LNCaP clone FGC (cell line): Measurements from ENCODE around the gene CCNF.
A peak's percentile ranks its signal among the peaks of the same experiment; 100 is the strongest.

Experiments
- DNase-seq: peaks from one replicate; pipeline ENCODE4 v3.0.0-alpha.2; 2011; ENCODE audit warnings: low read depth
- H3K4me3 ChIP-seq: 2 replicates; pipeline ENCODE4 v1.5.1; 2011; ENCODE audit warnings: mild to moderate bottlenecking, low read depth, low read length, control low read depth
- CTCF ChIP-seq: IDR thresholded peaks from 2 replicates; pipeline ENCODE4 v1.5.1; 2012; ENCODE audit warnings: mild to moderate bottlenecking; ENCODE audit not compliant: control insufficient read depth, insufficient read depth; ENCODE audit errors: extremely low read depth

The CCNF gene

DNA sequence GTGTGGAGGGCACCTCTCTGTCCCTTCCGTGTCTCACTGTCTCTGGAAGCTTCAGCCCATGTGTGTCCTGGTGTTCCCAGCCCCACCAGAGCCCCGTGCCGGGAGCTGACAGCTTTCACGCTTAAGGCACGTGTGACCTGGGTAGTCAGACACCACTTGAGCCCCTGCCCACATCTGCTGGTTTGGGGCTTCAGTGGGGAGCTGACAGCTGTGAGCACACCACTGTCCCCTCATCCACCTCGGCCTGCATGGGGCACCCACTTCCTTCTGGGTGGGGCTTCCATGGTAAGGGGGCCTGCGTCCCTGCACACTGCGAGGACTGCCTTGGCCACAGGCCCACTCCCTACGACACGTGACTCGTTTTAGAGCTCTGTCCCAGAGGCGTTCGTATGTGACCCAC, 28.0 kb downstream of the CCNF start:
- DNase-seq = no peak
- H3K4me3 ChIP-seq = no peak overlapping the region
- no peak for TF ChIP-seq CTCF

- H3K4me3 ChIP-seq = no peak overlapping the region
- TF ChIP-seq CTCF = no peak
- DNase-seq = no peak
Observed at GRCh38 chr16:2457946-2458345, 28.7 kb downstream of the CCNF start.

DNA sequence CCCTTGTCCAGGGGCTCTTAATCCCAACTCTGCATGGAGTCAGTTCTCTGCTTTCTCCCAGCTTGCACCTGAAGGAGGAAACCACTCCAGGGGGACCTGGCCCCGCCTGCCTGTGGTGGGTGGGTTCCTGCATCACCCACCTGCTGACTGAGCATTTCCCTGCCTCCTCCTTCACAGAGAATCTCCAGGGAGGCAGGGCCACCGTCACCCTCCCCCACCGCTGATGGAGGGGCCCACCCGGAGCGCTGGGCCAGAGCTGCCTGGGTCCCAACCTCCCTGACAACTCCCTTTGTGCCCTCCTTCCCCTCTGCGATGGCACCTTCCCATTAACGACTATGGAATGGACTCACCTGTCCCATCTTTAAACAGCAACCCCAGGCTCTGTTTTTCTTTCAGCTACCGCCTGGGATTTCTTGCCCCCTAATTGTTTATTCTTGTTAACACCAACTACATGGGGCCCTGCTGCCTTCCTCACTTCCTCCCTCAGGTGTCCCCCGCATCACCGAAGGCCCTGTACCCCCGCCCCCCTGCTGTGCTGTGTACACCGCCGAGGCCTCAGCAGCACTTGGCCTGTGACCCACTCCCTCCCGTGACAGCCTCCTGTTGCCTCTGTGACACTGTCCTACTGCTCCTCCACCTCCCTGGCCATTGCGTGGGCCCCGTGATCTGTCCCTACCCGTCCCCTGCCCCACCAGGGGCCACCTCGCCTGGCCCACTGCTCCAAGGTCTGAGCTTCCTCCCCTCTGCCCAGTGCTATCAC, 29.8 kb downstream of the CCNF start:
- H3K4me3 ChIP-seq = peak overlapping the region; percentile 74
- no peak for DNase-seq
- no peak for TF ChIP-seq CTCF

- H3K4me3 ChIP-seq = peak within 1 kb of the TSS; percentile 74
- DNase-seq = peak; percentile 74
- TF ChIP-seq CTCF = no peak
Observed at GRCh38 chr16:2459647-2460390, 30.6 kb downstream of the CCNF start, which contains the start of gene TEDC2. TEDC2 (plus strand) TSS chr16:2460109; CDS start chr16:2460145, 36 bp downstream.

- H3K4me3 ChIP-seq = peak overlapping the region; percentile 74
- no peak for TF ChIP-seq CTCF
- DNase-seq = no peak
Observed at GRCh38 chr16:2460391-2460713, 31.1 kb downstream of the CCNF start.

DNA sequence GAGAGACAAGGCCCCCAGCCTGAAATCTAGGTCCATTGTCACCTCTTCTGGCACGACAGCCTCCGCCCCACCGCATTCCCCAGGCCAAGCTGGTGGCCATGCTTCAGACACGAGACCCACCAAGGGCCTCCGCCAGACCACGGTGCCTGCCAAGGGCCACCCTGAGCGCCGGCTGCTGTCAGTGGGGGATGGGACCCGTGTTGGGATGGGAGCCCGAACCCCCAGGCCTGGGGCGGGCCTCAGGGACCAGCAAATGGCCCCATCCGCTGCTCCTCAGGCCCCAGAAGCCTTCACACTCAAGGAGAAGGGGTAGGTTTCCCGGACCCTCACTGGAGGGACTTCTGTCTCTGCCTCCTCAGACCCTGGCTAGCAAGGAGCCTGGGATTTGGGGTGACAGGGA, 31.7 kb downstream of the CCNF start:
- TF ChIP-seq CTCF = no peak
- no peak for DNase-seq
- peak overlapping the region; percentile 74 for H3K4me3 ChIP-seq
